Neural progenitor cell (in vitro differentiated cells): ENCODE results near the gene COL7A1. TPM values are rescaled to one million over a fixed set of nuclear protein-coding genes. Genes with fewer than 3 reads are reported as not detected.

Source experiments
- DNase-seq: peaks from one replicate; pipeline ENCODE4 v3.0.0-alpha.2; 2016; ENCODE audit warnings: low spot score
- H2AFZ ChIP-seq: fragments of 200-600 bp; sonication (generic); replicated peaks from 2 replicates; pipeline ENCODE4 v1.6.1; 2016; ENCODE audit warnings: antibody characterized with exemption
- H3F3A ChIP-seq: fragments of 200-600 bp; sonication (generic); 2 replicates; pipeline ENCODE4 v1.6.1; 2016; ENCODE audit warnings: antibody characterized with exemption, low read depth
- H3K27ac ChIP-seq: fragments of 200-600 bp; sonication (generic); 2 replicates; pipeline ENCODE4 v1.5.1; 2016; ENCODE audit warnings: mild to moderate bottlenecking
- H3K27me3 ChIP-seq: fragments of 200-600 bp; sonication (generic); 2 replicates; pipeline ENCODE4 v1.6.1; 2016; ENCODE audit warnings: mild to moderate bottlenecking, moderate library complexity
- H3K36me3 ChIP-seq: fragments of 200-600 bp; sonication (generic); 2 replicates; pipeline ENCODE4 v1.5.1; 2016
- H3K4me1 ChIP-seq: fragments of 200-600 bp; sonication (generic); 2 replicates; pipeline ENCODE4 v1.6.1; 2016; ENCODE audit warnings: mixed run types
- H3K4me2 ChIP-seq: fragments of 200-600 bp; sonication (generic); 2 replicates; pipeline ENCODE4 v1.6.1; 2016
- H3K4me3 ChIP-seq: fragments of 200-600 bp; sonication (generic); 2 replicates; pipeline ENCODE4 v1.5.1; 2016
- H3K79me2 ChIP-seq: fragments of 200-600 bp; sonication (generic); 2 replicates; pipeline ENCODE4 v1.6.1; 2016; ENCODE audit warnings: low read depth
- H3K9ac ChIP-seq: fragments of 200-600 bp; sonication (generic); 2 replicates; pipeline ENCODE4 v1.6.1; 2016
- H3K9me3 ChIP-seq: fragments of 200-600 bp; sonication (generic); 2 replicates; pipeline ENCODE4 v1.5.1; 2016; ENCODE audit warnings: low read depth
- H4K20me1 ChIP-seq: fragments of 200-600 bp; sonication (generic); 2 replicates; pipeline ENCODE4 v1.6.1; 2016; ENCODE audit warnings: low read depth
- H3K27ac Mint-ChIP-seq: 3 replicates; pipeline ENCODE4 v1.8.0; 2021; ENCODE audit warnings: mixed read lengths
- H3K27me3 Mint-ChIP-seq: 2 replicates; pipeline ENCODE4 v1.8.0; 2022; ENCODE audit warnings: low read depth, mild to moderate bottlenecking, inconsistent platforms, moderate library complexity, mixed read lengths; ENCODE audit not compliant: insufficient read depth
- H3K36me3 Mint-ChIP-seq: 3 replicates; pipeline ENCODE4 v1.8.0; 2021; ENCODE audit warnings: mixed read lengths
- H3K4me1 Mint-ChIP-seq: 3 replicates; pipeline ENCODE4 v1.8.0; 2021; ENCODE audit warnings: mixed read lengths
- H3K4me3 Mint-ChIP-seq: 3 replicates; pipeline ENCODE4 v1.8.0; 2021; ENCODE audit warnings: mild to moderate bottlenecking, moderate library complexity, mixed read lengths
- H3K9me3 Mint-ChIP-seq: 3 replicates; pipeline ENCODE4 v1.8.0; 2020; ENCODE audit warnings: mixed read lengths
- EZH2 ChIP-seq: fragments of 200-600 bp; sonication (generic); IDR thresholded peaks from 2 replicates; pipeline ENCODE4 v1.6.1; 2017; ENCODE audit warnings: antibody characterized with exemption, mild to moderate bottlenecking, moderate library complexity
- EZH2phosphoT487 ChIP-seq: fragments of 200-600 bp; sonication (generic); IDR thresholded peaks from 2 replicates; pipeline ENCODE4 v1.6.1; 2017; ENCODE audit warnings: antibody characterized with exemption
- total RNA-seq: library from RNA; depleted of rRNA; stranded (reverse); fragments of >200 nt; gene quantifications from 2 replicates; pipeline ENCODE4 v1.2.3, GENCODE V29; 2015; ENCODE audit warnings: low replicate concordance
- TF ChIP-seq, protein P1 (sequence below): fragments of 200-600 bp; sonication (generic); IDR thresholded peaks from 2 replicates; pipeline ENCODE4 v1.5.1; 2017; ENCODE audit warnings: antibody characterized with exemption, mild to moderate bottlenecking

Gene COL7A1
- total RNA-seq, 1 donor from 2014 or later = 3.0 TPM

DNA sequence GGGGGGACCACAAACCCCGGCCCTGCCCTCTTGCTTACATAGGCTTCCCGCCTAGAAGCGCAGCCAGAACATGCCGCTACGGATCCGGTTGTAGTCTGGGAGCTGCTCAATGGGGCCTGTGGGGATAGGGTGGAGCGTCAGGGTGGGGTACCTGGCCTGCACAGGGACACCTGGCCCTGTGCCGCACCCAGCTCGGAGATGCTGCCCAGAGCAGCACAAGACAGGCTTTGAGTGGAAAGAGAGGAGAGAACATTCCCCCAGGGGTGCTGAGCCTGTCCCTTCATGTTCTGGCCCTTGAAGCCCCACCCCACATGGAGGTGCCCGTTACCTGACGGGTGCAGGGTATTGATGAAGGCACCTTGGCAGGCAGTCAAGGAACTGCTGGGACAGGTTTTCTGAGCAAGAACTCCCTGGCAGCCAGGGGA, 4.0 kb upstream of the COL7A1 start:
- Histone ChIP-seq H3F3A (no peaks in the 10 kb centered on the region), H2AFZ (no peak overlapping the region), H4K20me1 (no peaks in the 10 kb centered on the region), H3K4me2 (no peak overlapping the region), H3K9ac (no peak overlapping the region), H3K79me2 (no peaks in the 10 kb centered on the region), H3K4me1 (no peaks in the 10 kb centered on the region), H3K27me3 (no peaks in the 10 kb centered on the region), H3K27ac (no peak overlapping the region), H3K4me3 (no peak overlapping the region), H3K36me3 (no peaks in the 10 kb centered on the region), H3K9me3 (no peaks in the 10 kb centered on the region)
- no peak for DNase-seq
- no peaks in the 10 kb centered on the region for H3K9me3 Mint-ChIP-seq
- no peak overlapping the region for H3K27ac Mint-ChIP-seq
- peaks cover 6% of the 10 kb centered on the region for H3K27me3 Mint-ChIP-seq
- H3K4me1 Mint-ChIP-seq = peaks cover 9% of the 10 kb centered on the region
- H3K4me3 Mint-ChIP-seq = no peak overlapping the region
- peaks cover 29% of the 10 kb centered on the region for H3K36me3 Mint-ChIP-seq
- TF ChIP-seq, protein P1, sequence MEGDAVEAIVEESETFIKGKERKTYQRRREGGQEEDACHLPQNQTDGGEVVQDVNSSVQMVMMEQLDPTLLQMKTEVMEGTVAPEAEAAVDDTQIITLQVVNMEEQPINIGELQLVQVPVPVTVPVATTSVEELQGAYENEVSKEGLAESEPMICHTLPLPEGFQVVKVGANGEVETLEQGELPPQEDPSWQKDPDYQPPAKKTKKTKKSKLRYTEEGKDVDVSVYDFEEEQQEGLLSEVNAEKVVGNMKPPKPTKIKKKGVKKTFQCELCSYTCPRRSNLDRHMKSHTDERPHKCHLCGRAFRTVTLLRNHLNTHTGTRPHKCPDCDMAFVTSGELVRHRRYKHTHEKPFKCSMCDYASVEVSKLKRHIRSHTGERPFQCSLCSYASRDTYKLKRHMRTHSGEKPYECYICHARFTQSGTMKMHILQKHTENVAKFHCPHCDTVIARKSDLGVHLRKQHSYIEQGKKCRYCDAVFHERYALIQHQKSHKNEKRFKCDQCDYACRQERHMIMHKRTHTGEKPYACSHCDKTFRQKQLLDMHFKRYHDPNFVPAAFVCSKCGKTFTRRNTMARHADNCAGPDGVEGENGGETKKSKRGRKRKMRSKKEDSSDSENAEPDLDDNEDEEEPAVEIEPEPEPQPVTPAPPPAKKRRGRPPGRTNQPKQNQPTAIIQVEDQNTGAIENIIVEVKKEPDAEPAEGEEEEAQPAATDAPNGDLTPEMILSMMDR = no peak

DNA sequence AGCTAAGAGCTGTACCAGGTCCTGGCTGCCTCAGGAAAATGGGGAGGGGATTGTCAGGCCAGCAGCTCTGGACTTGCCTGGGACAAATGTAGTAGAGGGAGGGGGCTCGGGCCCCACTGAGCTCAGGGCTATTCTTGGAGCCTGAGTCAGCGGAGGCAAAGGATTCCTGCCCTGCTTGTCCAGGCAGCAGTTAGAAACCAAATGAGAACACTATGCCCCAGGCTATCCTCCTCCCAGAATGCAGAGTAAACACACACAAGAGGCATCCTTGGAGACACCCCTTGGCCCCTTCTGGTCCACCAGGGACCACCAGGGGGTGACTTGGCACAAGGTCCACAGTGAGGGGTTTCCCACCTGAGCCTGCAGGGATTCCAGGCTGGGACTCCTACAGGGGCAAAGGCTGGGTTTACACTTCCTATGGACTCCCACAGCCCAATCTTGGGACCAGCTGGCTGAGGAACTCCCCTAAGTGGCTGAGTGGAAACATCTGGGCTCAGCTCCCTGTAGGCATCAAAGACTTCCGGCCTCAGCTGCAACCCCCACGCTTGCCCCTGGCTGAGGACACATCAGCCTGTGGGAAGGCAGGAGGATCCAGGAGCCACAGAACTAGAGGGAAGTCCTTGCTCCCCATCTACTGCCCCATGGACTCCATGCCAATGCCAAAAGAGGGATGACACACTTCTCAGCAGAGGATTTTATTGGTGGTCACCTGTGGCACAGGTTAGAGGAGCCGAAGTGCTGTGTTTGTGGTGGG, 3.4 kb upstream of the COL7A1 start:
- H3K9me3 Mint-ChIP-seq = no peaks in the 10 kb centered on the region
- Histone ChIP-seq H3K79me2 (no peaks in the 10 kb centered on the region), H3K4me1 (no peaks in the 10 kb centered on the region), H2AFZ (no peak overlapping the region), H3K27me3 (no peaks in the 10 kb centered on the region), H3K4me3 (no peak overlapping the region), H3K9me3 (no peaks in the 10 kb centered on the region), H3K4me2 (no peak overlapping the region), H3F3A (no peaks in the 10 kb centered on the region), H3K9ac (no peak overlapping the region), H3K27ac (no peak overlapping the region), H3K36me3 (no peaks in the 10 kb centered on the region), H4K20me1 (no peaks in the 10 kb centered on the region)
- TF ChIP-seq, protein P1 = no peak
- TF ChIP-seq EZH2phosphoT487 (no peak), EZH2 (no peak)
- DNase-seq = no peak
- H3K36me3 Mint-ChIP-seq = peaks cover 26% of the 10 kb centered on the region
- H3K4me3 Mint-ChIP-seq = no peak overlapping the region
- no peak overlapping the region for H3K27ac Mint-ChIP-seq
- peaks cover 9% of the 10 kb centered on the region for H3K4me1 Mint-ChIP-seq
- peaks cover 6% of the 10 kb centered on the region for H3K27me3 Mint-ChIP-seq

- H3K79me2 ChIP-seq = no peaks in the 10 kb centered on the region
- H3K4me3 ChIP-seq = no peak overlapping the region
- DNase-seq = no peak
- H3K4me2 ChIP-seq = no peak overlapping the region
- H3K27ac ChIP-seq = no peak overlapping the region
- H3K9me3 Mint-ChIP-seq = no peaks in the 10 kb centered on the region
- H3K27ac Mint-ChIP-seq = peak overlapping the region; percentile 44
- TF ChIP-seq EZH2phosphoT487 = no peak
- TF ChIP-seq, protein P1 = no peak
- TF ChIP-seq EZH2 = no peak
- H3K4me1 Mint-ChIP-seq = peaks cover 13% of the 10 kb centered on the region
- H3K36me3 Mint-ChIP-seq = peaks cover 19% of the 10 kb centered on the region
- H3K36me3 ChIP-seq = no peaks in the 10 kb centered on the region
- no peaks in the 10 kb centered on the region for H3K4me1 ChIP-seq
- H3K9ac ChIP-seq = no peak overlapping the region
- peaks cover 6% of the 10 kb centered on the region for H3K27me3 Mint-ChIP-seq
- no peaks in the 10 kb centered on the region for H3K9me3 ChIP-seq
- no peak overlapping the region for H2AFZ ChIP-seq
- H3K4me3 Mint-ChIP-seq = no peak overlapping the region
- H3F3A ChIP-seq = no peaks in the 10 kb centered on the region
- no peaks in the 10 kb centered on the region for H3K27me3 ChIP-seq
- H4K20me1 ChIP-seq = no peaks in the 10 kb centered on the region
Measured at GRCh38 chr3:48597408-48597800, 2.3 kb upstream of the COL7A1 start.
